Fibroblast of the aortic adventitia (primary cell): Measurements from ENCODE around the gene ANO2. TPM values are rescaled to one million over a fixed set of nuclear protein-coding genes. Genes with fewer than 3 reads are reported as not detected.

ENCODE experiments used
- DNase-seq: peaks from one replicate; pipeline ENCODE4 v3.0.0-alpha.2; 2010; ENCODE audit warnings: low read depth
- H3K4me3 ChIP-seq: 2 replicates; pipeline ENCODE4 v1.5.1; 2011; ENCODE audit warnings: low read depth, mild to moderate bottlenecking, control low read depth, low read length, moderate library complexity
- CTCF ChIP-seq: IDR thresholded peaks from 2 replicates; pipeline ENCODE4 v1.5.1; 2011; ENCODE audit warnings: mild to moderate bottlenecking, low read length, control low read depth, inconsistent platforms; ENCODE audit not compliant: insufficient read depth
- total RNA-seq: library from RNA; depleted of rRNA; stranded (reverse); fragments of >200 nt; gene quantifications from 2 replicates; pipeline ENCODE4 v1.2.3, GENCODE V29; 2012; ENCODE audit warnings: low replicate concordance

The ANO2 gene
- total RNA-seq, 1 donor: not detected

DNA sequence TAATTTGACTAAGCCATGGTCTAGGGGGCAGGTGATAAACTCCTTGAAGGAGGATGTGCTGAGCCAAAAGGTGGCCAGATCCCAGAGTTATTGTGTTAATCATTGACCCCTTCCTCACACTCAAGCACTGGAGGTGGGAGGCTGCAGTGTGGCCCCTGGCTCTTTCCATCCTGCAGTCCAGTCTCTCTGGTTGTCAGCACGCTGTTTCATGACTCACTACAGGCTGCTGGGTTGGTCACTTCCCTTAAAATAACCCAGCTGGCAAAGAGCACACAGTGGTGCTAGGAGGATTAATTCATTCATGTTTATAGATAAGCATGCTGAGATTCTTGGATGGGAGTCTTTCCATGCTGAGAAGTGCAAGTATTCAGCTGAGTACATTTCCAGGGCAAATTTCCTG, 228.9 kb downstream of the ANO2 start:
- DNase-seq: no peak
- no peak overlapping the region for H3K4me3 ChIP-seq
- TF ChIP-seq CTCF: no peak

GRCh38 chr12:5715021-5715420, 230.0 kb downstream of the ANO2 start:
- TF ChIP-seq CTCF: no peak
- DNase-seq: no peak
- no peak overlapping the region for H3K4me3 ChIP-seq

GRCh38 chr12:5713599-5714081, 231.4 kb downstream of the ANO2 start:
- H3K4me3 ChIP-seq: no peak overlapping the region
- DNase-seq: no peak
- no peak for TF ChIP-seq CTCF

DNA sequence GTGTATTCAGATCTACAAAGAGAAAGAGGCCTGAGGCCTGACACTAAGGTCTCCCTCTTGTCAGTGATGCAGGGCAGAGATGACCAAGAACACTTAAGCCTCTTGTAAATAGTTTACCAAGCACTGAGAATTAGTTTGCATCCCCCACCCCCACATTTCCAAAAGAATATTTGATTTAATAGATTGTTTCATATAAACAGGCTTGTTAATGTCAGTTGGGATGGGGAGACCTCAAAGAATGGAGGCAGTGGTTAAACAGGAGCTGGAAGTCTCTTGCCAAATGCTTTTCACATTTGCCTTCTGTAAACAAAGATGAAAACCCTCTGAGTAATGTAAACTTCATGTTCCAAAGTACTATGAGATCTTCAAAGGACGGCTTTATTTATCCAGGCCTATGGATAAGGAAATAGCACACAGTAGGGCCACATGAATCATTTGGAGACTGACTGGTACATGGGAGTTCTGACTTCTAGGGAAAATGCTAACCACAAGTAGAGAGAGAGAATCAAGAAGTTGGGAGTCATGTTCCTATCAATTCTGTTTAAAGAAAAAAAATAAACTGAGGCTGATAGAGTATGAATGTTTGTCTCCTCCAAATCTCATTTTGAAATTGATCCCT, 234.7 kb downstream of the ANO2 start:
- DNase-seq: no peak
- no peak for TF ChIP-seq CTCF
- no peak overlapping the region for H3K4me3 ChIP-seq

DNA sequence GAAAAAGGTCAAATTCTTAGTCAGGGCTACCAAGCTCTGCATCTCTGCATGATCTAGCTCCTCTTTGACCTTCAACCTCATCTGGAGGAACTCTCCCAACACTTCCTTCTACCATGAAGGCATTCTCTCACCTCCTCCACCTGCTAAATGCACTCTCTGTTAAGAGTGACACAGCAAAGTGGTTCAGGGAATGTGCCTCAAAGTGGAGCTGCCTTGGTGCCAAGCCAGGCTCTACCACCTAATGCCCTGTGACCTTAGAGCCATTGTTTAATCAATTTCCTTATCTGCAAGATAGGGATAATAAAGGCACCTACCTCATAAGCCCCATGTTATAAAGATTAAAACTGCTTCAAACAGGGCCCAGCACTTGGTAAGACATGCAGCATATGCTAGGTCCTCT, 236.7 kb downstream of the ANO2 start:
- H3K4me3 ChIP-seq: no peak overlapping the region
- TF ChIP-seq CTCF: no peak
- DNase-seq: no peak

- H3K4me3 ChIP-seq: no peak overlapping the region
- no peak for DNase-seq
- no peak for TF ChIP-seq CTCF
These were observed 238.8 kb downstream of the ANO2 start for GRCh38 chr12:5706247-5706646.

DNA sequence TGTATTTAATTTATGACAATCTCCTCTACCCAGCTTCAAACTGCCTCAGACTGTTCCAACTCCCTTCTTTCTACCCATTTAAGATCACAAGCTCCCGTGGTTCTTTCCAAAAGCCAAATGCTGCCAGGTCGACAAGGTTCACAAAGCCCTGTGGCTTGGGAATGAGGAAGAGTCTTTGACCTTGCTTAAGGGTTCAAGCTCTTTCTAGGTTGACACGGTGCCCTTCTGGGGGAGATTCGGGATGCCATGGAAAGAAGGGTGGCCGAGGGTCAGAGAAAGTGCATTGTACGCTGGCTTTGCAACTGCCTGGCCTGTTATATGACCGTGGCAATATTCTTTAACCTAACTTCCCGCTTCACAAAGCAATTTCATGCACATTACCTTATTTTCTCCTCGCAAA, 239.3 kb downstream of the ANO2 start:
- H3K4me3 ChIP-seq: no peak overlapping the region
- no peak for TF ChIP-seq CTCF
- DNase-seq: no peak
